ENCODE results near the gene MYLK4. TPM values are rescaled to one million over a fixed set of nuclear protein-coding genes. Genes with fewer than 3 reads are reported as not detected.

Gene MYLK4
- total RNA-seq, 1 experiment from 2014 or later: 0.64 TPM

DNA sequence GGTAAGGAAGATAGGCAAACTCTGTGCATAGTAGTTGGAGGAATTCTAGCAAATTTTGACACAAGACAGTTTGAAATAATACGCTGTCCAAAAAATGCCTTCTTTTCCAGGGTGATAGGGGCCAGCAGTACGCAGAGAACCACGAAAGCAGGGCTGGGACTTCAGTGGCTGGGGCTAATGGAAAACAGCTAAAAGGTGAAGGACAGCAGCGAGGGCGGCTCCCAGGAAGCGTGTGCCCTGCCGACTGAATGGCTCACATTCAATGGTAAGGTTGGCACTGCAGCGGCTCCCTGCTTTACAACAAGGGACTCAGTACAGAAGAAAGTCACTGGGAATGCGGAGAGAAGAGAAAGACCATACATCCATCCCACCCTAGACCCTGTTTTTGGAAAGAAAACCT lies 131.1 kb downstream of the MYLK4 start:
- DNase-seq (ENCODE audit: low spot score): no peak
- in situ Hi-C loops (cut with HindIII; ENCODE audit: low sequenced_read_pairs): no loop called here

DNA sequence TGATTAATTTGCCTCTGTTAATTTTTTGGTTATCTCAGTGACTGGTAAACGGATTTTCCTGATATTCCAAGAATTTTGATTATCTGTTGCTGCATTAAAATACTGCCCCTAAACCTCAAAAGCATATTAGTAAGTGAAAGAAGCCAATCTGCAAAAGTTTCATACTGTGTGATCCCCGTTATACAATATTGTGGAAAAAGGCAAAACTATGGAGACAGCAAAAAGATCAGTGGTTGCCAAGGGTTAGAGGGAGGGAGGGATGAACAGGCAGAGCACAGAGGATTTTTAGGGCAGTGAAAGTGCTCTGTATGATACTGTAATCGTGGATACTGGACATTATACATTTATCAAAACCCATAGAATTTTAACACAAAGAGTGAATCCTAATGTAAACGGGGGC lies 133.0 kb downstream of the MYLK4 start:
- DNase-seq (ENCODE audit: low spot score): no peak
- in situ Hi-C loops (cut with HindIII; ENCODE audit: low sequenced_read_pairs): no loop called here

DNA sequence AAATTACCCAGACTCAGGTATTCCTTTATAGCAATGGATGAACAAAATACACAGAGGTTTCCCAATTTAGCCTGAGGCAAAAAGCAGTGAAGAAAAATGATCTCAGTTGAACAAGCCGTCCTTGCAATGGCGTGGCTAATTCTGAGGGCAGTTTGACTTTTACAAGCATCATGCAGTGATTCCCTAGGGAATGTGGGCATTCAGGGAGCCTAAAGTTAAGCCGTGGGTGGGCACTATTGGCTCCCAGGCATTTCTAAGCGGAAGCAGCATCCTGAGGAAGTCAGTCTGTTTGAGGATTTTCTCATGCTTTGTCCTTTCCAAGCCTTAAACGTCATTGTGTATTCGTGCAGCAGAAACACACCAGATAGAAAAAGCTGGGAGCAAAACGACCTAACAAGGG lies 133.9 kb downstream of the MYLK4 start:
- in situ Hi-C loops (cut with HindIII; ENCODE audit: low sequenced_read_pairs): no loop called here
- no peak for DNase-seq (ENCODE audit: low spot score)

DNA sequence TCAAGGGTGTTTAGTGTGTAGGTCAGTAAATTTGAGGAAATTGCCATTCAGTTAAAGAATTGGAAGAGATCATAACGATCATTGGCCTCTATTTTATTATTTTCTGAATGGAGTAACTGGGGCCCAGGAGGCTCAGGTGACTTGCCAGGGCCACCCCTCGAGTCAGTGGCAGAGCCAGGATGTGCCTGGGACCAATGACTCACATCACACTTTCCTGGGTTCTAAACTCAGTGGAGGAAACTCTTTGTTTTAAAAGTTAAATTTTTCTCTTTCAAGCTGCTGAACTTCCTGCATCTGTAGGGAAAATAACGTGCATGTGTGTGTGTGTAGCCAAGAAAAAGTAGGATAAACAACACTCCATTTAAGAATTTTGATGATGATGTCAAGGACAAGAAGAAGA lies 135.5 kb downstream of the MYLK4 start:
- no peak for DNase-seq (ENCODE audit: low spot score)
- in situ Hi-C loops (cut with HindIII; ENCODE audit: low sequenced_read_pairs): no loop called here

DNA sequence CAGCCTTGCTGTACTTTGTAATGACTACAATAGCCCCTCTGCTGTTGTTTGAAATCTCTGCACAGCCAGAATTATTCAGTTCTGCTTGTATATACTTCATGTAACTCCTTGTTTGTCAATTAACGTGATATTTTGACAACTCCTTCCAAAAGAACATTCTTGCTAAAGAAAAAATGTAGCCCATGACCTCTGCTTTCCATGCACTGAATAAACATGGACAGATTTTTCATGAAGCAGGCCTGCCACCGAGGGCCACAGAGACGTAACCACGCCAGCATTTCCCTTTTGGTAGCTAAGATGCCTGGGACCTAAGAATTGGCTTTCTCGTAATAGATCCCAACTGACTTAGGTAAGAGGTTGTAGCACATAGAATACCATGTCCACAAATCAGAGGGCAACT lies 135.9 kb downstream of the MYLK4 start:
- in situ Hi-C loops (cut with HindIII; ENCODE audit: low sequenced_read_pairs): no loop called here

DNA sequence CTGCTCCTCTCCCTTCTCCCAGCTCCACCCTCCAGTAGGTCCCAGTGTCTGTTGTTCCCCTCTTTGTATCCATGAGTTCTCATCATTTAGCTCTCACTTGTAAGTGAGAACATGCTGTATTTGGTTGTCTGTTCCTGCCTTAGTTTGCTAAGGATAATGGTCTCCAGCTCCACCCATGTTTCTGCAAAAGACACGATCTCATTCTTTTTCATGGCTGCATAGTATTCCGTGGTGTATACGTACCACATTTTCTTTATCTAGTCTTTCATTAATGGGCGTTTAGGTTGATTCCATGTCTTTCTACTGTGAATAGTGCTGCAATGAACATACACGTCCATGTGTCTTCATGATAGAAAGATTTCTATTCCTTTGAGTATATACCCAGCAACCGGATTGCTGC lies 136.6 kb downstream of the MYLK4 start:
- in situ Hi-C loops (cut with HindIII; ENCODE audit: low sequenced_read_pairs): no loop called here
- no peak for DNase-seq (ENCODE audit: low spot score)

More for the DNA sequence above, 135.9 kb downstream of the MYLK4 start:
- no peak for DNase-seq (ENCODE audit: low spot score)

Other genes starting within 250 kb of the MYLK4 start
- gene WRNIP1, start 14.5 kb upstream of the MYLK4 start, total RNA-seq (2014; rRNA removed; shearing (Covaris generic)): 91.8 and 100 TPM in 2 replicates
- 0.06 TPM in 1 of 2 replicates, not detected in the other for gene SERPINB1, start 90.9 kb upstream of the MYLK4 start, total RNA-seq (2014; rRNA removed; shearing (Covaris generic))
- gene SERPINB9, start 152.4 kb upstream of the MYLK4 start, total RNA-seq (2014; rRNA removed; shearing (Covaris generic)): 18.6 and 26.5 TPM in 2 replicates
- 128 and 147 TPM in 2 replicates for gene SERPINB6, start 220.6 kb upstream of the MYLK4 start, total RNA-seq (2014; rRNA removed; shearing (Covaris generic))
- 159 and 203 TPM in 2 replicates for gene NQO2, start 249.0 kb upstream of the MYLK4 start, total RNA-seq (2014; rRNA removed; shearing (Covaris generic))